HepG2 (cell line): Measurements from ENCODE around the gene FPR3. TPM values are rescaled to one million over a fixed set of nuclear protein-coding genes. Genes with fewer than 3 reads are reported as not detected.

Experiments
- ATAC-seq: fragments of 200-7000 bp; cut with Tn5 transposase; 3 replicates; pipeline ENCODE4 v1.9.1; 2020; ENCODE audit warnings: mild to moderate bottlenecking, moderate library complexity
- BruUV-seq: library from RNA; stranded (reverse); fragments of 400-500 nt; replicated peaks from 2 replicates; lab custom pipeline; 2021; lab: Mats Ljungman, UMichigan
- CTCF ChIA-PET: fragments of 300-600 bp; formaldehyde crosslinking; extraction: SDS; loops from one replicate; lab custom pipeline; 2021; ENCODE audit warnings: low total read pairs, inconsistent platforms, low intra/inter-chr PET ratio; lab: Yijun Ruan, JAX
- POLR2A ChIA-PET: fragments of 350-600 bp; sonication (Branson Sonifier 250); formaldehyde crosslinking; loops from one replicate; lab custom pipeline; 2020; ENCODE audit warnings: antibody characterized with exemption, inconsistent platforms; lab: Yijun Ruan, JAX
- DNase-seq: peaks from one replicate; pipeline ENCODE4 v3.0.0-alpha.2; 2015; ENCODE audit warnings: low spot score
- FAIRE-seq: peaks from 3 replicates; lab custom pipeline; 2011; peaks lifted over from hg19 to GRCh38; lab: Jason Lieb, UNC
- H2AFZ ChIP-seq: one replicate; pipeline ENCODE4 v1.6.1; 2011; ENCODE audit warnings: low read length, inconsistent platforms
- H3K27ac ChIP-seq: fragments of 300-600 bp; 3 replicates; pipeline ENCODE4 v1.8.0; 2011; ENCODE audit warnings: mixed run types, mild to moderate bottlenecking, mixed read lengths, low read length, inconsistent platforms; ENCODE audit not compliant: insufficient read depth; ENCODE audit errors: extremely low read length
- H3K27me3 ChIP-seq, 2 experiments: fragments of 200-600 bp in 1 of 2; 2 replicates in 1 of 2; 3 replicates in 1 of 2; pipeline versions ENCODE4 v1.6.0 to v1.8.0; 2011; ENCODE audit warnings: low read length in 2 of 2, mild to moderate bottlenecking in 2 of 2, moderate library complexity in 2 of 2, inconsistent platforms in 1 of 2; ENCODE audit not compliant: insufficient read depth in 2 of 2, control insufficient read depth in 1 of 2
- H3K36me3 ChIP-seq, 2 experiments: fragments of 200-600 bp in 1 of 2; replicated peaks in 1 of 2; 2 replicates in 1 of 2; 3 replicates in 1 of 2; pipeline versions ENCODE4 v1.5.1 to v1.8.0; 2011; ENCODE audit warnings: low read length in 2 of 2, inconsistent platforms in 1 of 2; ENCODE audit not compliant: insufficient read depth in 2 of 2, control insufficient read depth in 1 of 2
- H3K4me1 ChIP-seq: 2 replicates; pipeline ENCODE4 v1.5.1; 2012; ENCODE audit warnings: low read length, inconsistent platforms; ENCODE audit not compliant: insufficient read depth
- H3K4me2 ChIP-seq: 2 replicates; pipeline ENCODE4 v1.6.0; 2011; ENCODE audit warnings: low read depth, low read length, inconsistent platforms
- H3K4me3 ChIP-seq, 3 experiments: fragments of 200-600 bp in 1 of 3; sonication (generic), shearing (Covaris generic) in 1 of 3; replicated peaks in 1 of 3; 2 replicates each; pipeline ENCODE4 v1.5.1; 2011 to 2016; ENCODE audit warnings: low read length in 3 of 3, inconsistent platforms in 2 of 3, low read depth in 2 of 3, mild to moderate bottlenecking in 2 of 3, control low read depth in 1 of 3, mixed read lengths in 1 of 3; ENCODE audit not compliant: insufficient read depth in 1 of 3
- H3K79me2 ChIP-seq: one replicate; pipeline ENCODE4 v1.6.1; 2011; ENCODE audit warnings: low read length, inconsistent platforms; ENCODE audit not compliant: insufficient read depth
- H3K9ac ChIP-seq: 2 replicates; pipeline ENCODE4 v1.6.0; 2011; ENCODE audit warnings: mild to moderate bottlenecking, low read depth, low read length, inconsistent platforms; ENCODE audit not compliant: insufficient read depth
- H3K9me3 ChIP-seq: 2 replicates; pipeline ENCODE4 v1.5.1; 2012; ENCODE audit warnings: mild to moderate bottlenecking, low read length
- H4K20me1 ChIP-seq: 2 replicates; pipeline ENCODE4 v1.6.0; 2011; ENCODE audit warnings: inconsistent platforms, mild to moderate bottlenecking, low read length, moderate library complexity; ENCODE audit not compliant: insufficient read depth
- GLI4 ChIP-seq: sonication (generic); formaldehyde crosslinking; IDR thresholded peaks from 2 replicates; pipeline ENCODE4 v1.5.1; 2020; ENCODE audit warnings: missing genetic modification reagents, mild to moderate bottlenecking, moderate library complexity, borderline replicate concordance
- PAXIP1 ChIP-seq: sonication (generic); formaldehyde crosslinking; conservative IDR thresholded peaks from 2 replicates; pipeline ENCODE4 v1.4.0; 2020; ENCODE audit warnings: mild to moderate bottlenecking, missing genetic modification reagents, moderate library complexity
- POGZ ChIP-seq: sonication (generic); formaldehyde crosslinking; IDR thresholded peaks from 2 replicates; pipeline ENCODE4 v1.4.0; 2020; ENCODE audit warnings: mild to moderate bottlenecking, missing genetic modification reagents
- STAG1 ChIP-seq: sonication (generic); formaldehyde crosslinking; IDR thresholded peaks from 2 replicates; pipeline ENCODE4 v1.4.0; 2020; ENCODE audit warnings: missing genetic modification reagents
- ZFP62 ChIP-seq: sonication (generic); formaldehyde crosslinking; IDR thresholded peaks from 2 replicates; pipeline ENCODE4 v1.4.0; 2020; ENCODE audit warnings: missing genetic modification reagents
- ZNF280D ChIP-seq: sonication (generic); formaldehyde crosslinking; IDR thresholded peaks from 2 replicates; pipeline ENCODE4 v1.5.1; 2020; ENCODE audit warnings: mild to moderate bottlenecking, missing genetic modification reagents
- ZNF598 ChIP-seq: sonication (generic); formaldehyde crosslinking; IDR thresholded peaks from 2 replicates; pipeline ENCODE4 v1.5.1; 2020; ENCODE audit warnings: mild to moderate bottlenecking, missing genetic modification reagents, borderline replicate concordance
- ZNF619 ChIP-seq: sonication (generic); formaldehyde crosslinking; IDR thresholded peaks from 2 replicates; pipeline ENCODE4 v1.4.0; 2020; ENCODE audit warnings: mild to moderate bottlenecking, missing genetic modification reagents
- ZSCAN12 ChIP-seq: sonication (generic); formaldehyde crosslinking; IDR thresholded peaks from 2 replicates; pipeline ENCODE4 v1.9.0; 2021; ENCODE audit warnings: mild to moderate bottlenecking, missing genetic modification reagents
- ZSCAN21 ChIP-seq: sonication (generic); formaldehyde crosslinking; IDR thresholded peaks from 2 replicates; pipeline ENCODE4 v1.8.0; 2022; ENCODE audit warnings: mild to moderate bottlenecking, missing genetic modification reagents, moderate library complexity, borderline replicate concordance
- WGBS: methylation state at CpG from one replicate; pipeline ENCODE4 v1.1.6; 2017; ENCODE audit warnings: low lambda C conversion rate; 5-methylcytosine and 5-hydroxymethylcytosine counted together
- in situ Hi-C: cut with HindIII; loops from 2 replicates; pipeline ENCODE4 v1.10.0; 2017; ENCODE audit warnings: low pct_unique_long_range_greater_than_20kb; ENCODE audit not compliant: extremely low pct_ligation_motif_present
- intact Hi-C: fragments of 100-400 bp; cut with micrococcal nuclease; formaldehyde crosslinking; loops from one replicate; pipeline ENCODE4 v1.10.0; 2022; ENCODE audit not compliant: unreplicated experiment
- polyA plus RNA-seq, 8 experiments: library from polyadenylated mRNA; depleted of rRNA in 3 of 8; stranded (reverse) in 7 of 8; unstranded in 1 of 8; fragments of >200 nt; fragmentation: Illumina TruSeq in 4 of 8; extraction: Trizol in 4 of 8; gene quantifications; 2 replicates each; pipeline versions ENCODE4 v1.2.1 to v1.2.3, GENCODE V29; 2011 to 2016; ENCODE audit warnings: low read depth in 4 of 8, missing spikeins in 1 of 8, mixed read lengths in 1 of 8; ENCODE audit not compliant: insufficient read depth in 1 of 8
- total RNA-seq, 5 experiments: library from RNA; depleted of rRNA; stranded (reverse); fragments of >200 nt; fragmentation: Illumina TruSeq; extraction: Trizol; gene quantifications; 2 replicates each; pipeline ENCODE4 v1.2.3, GENCODE V29; 2016; ENCODE audit warnings: low read depth in 1 of 5

FPR3 gene
- total and polyA plus RNA-seq, 2 of the 13 experiments (the other 11 are each of a cell fraction or from before 2014, with no cell fraction given) = not detected

GRCh38 chr19:51779181-51779580, 15.8 kb upstream of the FPR3 start:
- BruUV-seq = no TSS peak

More at GRCh38 chr19:51779181-51779580, 15.8 kb upstream of the FPR3 start:
- Histone ChIP-seq H3K4me3 (no peak overlapping the region), H3K9me3 (no peaks in the 10 kb centered on the region), H4K20me1 (no peaks in the 10 kb centered on the region), H3K4me1 (no peaks in the 10 kb centered on the region), H3K9ac (no peak overlapping the region), H3K36me3 (no peaks in the 10 kb centered on the region), H3K79me2 (no peaks in the 10 kb centered on the region), H3K4me2 (no peak overlapping the region), H3K27me3 (no peaks in the 10 kb centered on the region), H2AFZ (no peak overlapping the region), H3K27ac (no peak overlapping the region)
- TF ChIP-seq ZNF280D = no peak
- no peak for TF ChIP-seq ZSCAN12 (CRISPR knock-in tag)
- TF ChIP-seq ZNF598 (CRISPR knock-in tag) = no peak
- TF ChIP-seq STAG1 (CRISPR knock-in tag) = no peak
- TF ChIP-seq ZSCAN21 (CRISPR knock-in tag) = no peak
- TF ChIP-seq ZNF619 (CRISPR knock-in tag) = no peak
- TF ChIP-seq ZFP62 = no peak
- no peak for TF ChIP-seq POGZ (CRISPR knock-in tag)
- no peak for TF ChIP-seq GLI4 (CRISPR knock-in tag)
- no peak for TF ChIP-seq PAXIP1
- WGBS = 18% methylated on average over 1 of the region's 1 CpG
- FAIRE-seq = no peak
- in situ Hi-C loops (no loop called here), intact Hi-C loops (no loop called here)
- no peak for DNase-seq
- CTCF ChIA-PET = no interaction called here
- no peak for ATAC-seq
- POLR2A ChIA-PET = no interaction called here
